GM11168 (cell line): ENCODE data around the gene STAM.
"Not testable (repeated sequence)": the region's sequence is repeated elsewhere in the genome, so short reads cannot be mapped to it uniquely, and the experiment has no call there.

Experiments
- in situ Hi-C: fragments of 300-500 bp; cut with MboI; formaldehyde crosslinking; loops from one replicate; pipeline ENCODE4 v1.12.0; 2022; ENCODE audit warnings: low sequenced_read_pairs; ENCODE audit not compliant: unreplicated experiment

The STAM gene

GRCh38 chr10:17716161-17716560, 72.2 kb downstream of the STAM start:
- in situ Hi-C loops: no loop called here

GRCh38 chr10:17722317-17723014, 78.5 kb downstream of the STAM start:
- in situ Hi-C loops: not testable (repeated sequence)

DNA sequence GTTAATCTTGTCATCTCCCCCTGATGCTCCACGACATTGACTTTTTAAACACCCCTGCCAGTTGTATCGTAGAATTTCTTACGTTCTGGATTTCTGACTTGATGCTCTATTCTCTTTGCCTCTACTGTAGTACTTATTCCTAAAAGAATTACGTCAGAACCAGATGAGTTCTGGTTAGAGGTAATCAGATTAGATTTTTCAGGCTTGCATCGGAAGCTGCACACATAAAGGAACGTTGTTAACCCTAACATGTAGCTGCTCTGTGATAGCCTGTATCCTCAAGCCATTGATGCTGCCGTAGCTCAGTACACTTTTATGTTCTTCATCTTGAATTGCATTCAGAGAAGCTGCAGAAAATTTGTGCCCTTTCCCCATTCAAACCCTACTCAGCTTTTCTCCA, 81.8 kb downstream of the STAM start:
- in situ Hi-C loops: loop anchor here (25.0 kb wide), 1 partner anchor 313 kb away; no protein-coding TSS in a partner anchor

GRCh38 chr10:17729630-17730029, 85.7 kb downstream of the STAM start:
- in situ Hi-C loops: loop anchor here (25.0 kb wide), 1 partner anchor 317 kb away; no protein-coding TSS in a partner anchor

GRCh38 chr10:17730667-17731066, 86.7 kb downstream of the STAM start:
- in situ Hi-C loops: loop anchor here (25.0 kb wide), 1 partner anchor 318 kb away; no protein-coding TSS in a partner anchor

GRCh38 chr10:17731331-17732020, 87.5 kb downstream of the STAM start:
- in situ Hi-C loops: loop anchor here (25.0 kb wide), 1 partner anchor 319 kb away; no protein-coding TSS in a partner anchor

DNA sequence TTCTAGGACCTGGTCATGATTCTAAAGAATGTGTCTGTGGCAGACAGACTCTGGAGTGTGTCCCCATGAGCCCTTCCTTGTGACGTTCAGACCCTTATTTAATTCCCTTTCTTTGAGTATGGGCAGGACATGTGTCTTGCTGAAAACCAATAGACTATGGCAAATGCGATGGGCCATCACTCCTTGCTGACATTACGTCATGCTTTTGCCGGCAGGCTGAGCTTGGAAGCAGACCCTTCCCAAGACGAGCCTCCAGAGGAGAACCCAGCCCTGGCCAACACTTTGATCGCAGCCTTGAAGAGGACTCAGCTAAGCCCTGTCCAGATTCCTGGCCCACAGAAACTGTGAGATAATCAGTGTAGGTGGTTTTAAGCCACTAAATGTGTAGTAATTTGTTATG, 89.7 kb downstream of the STAM start:
- in situ Hi-C loops: loop anchor here (25.0 kb wide), 1 partner anchor 321 kb away; no protein-coding TSS in a partner anchor

- in situ Hi-C loops: loop anchor here (25.0 kb wide), 1 partner anchor 322 kb away; no protein-coding TSS in a partner anchor
These were observed 90.6 kb downstream of the STAM start for GRCh38 chr10:17734432-17735080.

GRCh38 chr10:17735166-17735941, 91.4 kb downstream of the STAM start:
- in situ Hi-C loops: loop anchor here (25.0 kb wide), 1 partner anchor 323 kb away; no protein-coding TSS in a partner anchor

GRCh38 chr10:17736223-17736622, 92.3 kb downstream of the STAM start:
- in situ Hi-C loops: loop anchor here (25.0 kb wide), 1 partner anchor 324 kb away; no protein-coding TSS in a partner anchor

- in situ Hi-C loops: loop anchor here (25.0 kb wide), 1 partner anchor 325 kb away; no protein-coding TSS in a partner anchor
These were observed 93.3 kb downstream of the STAM start for GRCh38 chr10:17737027-17737965.

GRCh38 chr10:17740668-17741067, 96.7 kb downstream of the STAM start:
- in situ Hi-C loops: loop anchor here (5.0 to 25.0 kb wide), 2 partner anchors 133 to 328 kb away; no protein-coding TSS in a partner anchor

DNA sequence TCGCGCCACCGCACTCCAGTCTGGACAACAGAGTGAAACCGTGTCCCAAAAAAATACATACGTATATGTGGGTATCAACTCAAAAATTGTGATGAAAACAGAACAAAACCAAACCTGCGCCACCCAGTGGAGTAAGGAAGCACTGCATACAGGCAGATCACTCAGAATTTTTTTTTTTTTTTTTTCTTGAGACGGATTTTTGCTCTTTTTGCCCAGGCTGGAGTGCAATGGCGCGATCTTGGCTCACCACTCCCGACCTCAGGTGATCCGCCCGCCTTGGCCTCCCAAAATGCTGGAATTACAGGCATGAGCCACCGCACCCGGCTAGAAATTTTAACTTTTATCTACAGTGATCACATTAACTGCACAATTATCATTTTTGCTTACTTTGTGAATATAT, 99.0 kb downstream of the STAM start:
- in situ Hi-C loops: loop anchor here (5.0 to 25.0 kb wide), 2 partner anchors 136 to 331 kb away; no protein-coding TSS in a partner anchor

- in situ Hi-C loops: loop anchor here (5.0 to 25.0 kb wide), 2 partner anchors 136 to 331 kb away; no protein-coding TSS in a partner anchor
These were observed 99.5 kb downstream of the STAM start for GRCh38 chr10:17743437-17743836.

GRCh38 chr10:17744341-17744861, 100.5 kb downstream of the STAM start:
- in situ Hi-C loops: loop anchor here (5.0 to 25.0 kb wide), 2 partner anchors 137 to 332 kb away; no protein-coding TSS in a partner anchor

DNA sequence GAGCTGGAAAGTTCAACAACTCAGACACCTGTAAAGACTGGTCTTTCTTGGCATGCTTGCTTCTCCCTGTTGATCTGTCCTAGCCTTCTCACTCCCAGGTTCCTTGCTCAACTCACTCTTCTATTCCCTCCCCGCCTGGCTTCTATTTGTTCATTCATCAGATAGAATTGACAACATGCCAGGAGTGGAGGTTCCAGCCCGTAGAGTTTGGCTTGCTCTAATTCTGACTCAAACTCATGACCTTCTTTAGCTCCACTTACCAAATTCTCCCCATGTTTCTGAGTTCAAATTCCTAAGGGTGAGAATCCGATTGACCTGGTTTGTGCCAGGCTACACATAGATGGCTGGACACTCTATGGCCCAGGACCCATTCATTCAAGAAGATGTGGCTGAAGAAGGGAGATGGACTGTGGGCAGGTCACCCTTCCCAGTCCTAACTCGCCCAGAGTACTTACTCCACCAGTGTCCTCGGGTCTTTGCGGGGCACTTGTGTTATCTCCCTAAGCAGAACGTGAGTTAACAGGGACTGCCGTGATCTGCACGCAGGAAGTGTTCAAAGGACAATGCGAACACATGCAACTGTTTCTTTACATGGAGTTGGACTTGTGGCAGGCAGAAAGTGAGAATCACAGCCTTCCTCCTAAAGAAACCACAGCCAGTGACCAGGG, 104.1 kb downstream of the STAM start:
- in situ Hi-C loops: loop anchor here (25.0 kb wide), 1 partner anchor 336 kb away; no protein-coding TSS in a partner anchor

GRCh38 chr10:17749890-17750289, 105.9 kb downstream of the STAM start:
- in situ Hi-C loops: loop anchor here (25.0 kb wide), 1 partner anchor 338 kb away; no protein-coding TSS in a partner anchor
